AG10803 (cell line): ENCODE measurements around the gene LCN15.
A peak's percentile ranks its signal among the peaks of the same experiment; 100 is the strongest.

ENCODE experiments used
- DNase-seq: peaks from one replicate; pipeline ENCODE4 v3.0.0; 2010; ENCODE audit warnings: low read depth
- H3K4me3 ChIP-seq: 2 replicates; pipeline ENCODE4 v1.5.1; 2011; ENCODE audit warnings: mild to moderate bottlenecking, low read length, control low read depth
- TF ChIP-seq, protein P1 (sequence below): conservative IDR thresholded peaks from 2 replicates; pipeline ENCODE4 v1.5.1; 2011; ENCODE audit warnings: mild to moderate bottlenecking, low read length, control low read depth, inconsistent platforms

LCN15 gene, protein sequence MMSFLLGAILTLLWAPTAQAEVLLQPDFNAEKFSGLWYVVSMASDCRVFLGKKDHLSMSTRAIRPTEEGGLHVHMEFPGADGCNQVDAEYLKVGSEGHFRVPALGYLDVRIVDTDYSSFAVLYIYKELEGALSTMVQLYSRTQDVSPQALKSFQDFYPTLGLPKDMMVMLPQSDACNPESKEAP

DNA sequence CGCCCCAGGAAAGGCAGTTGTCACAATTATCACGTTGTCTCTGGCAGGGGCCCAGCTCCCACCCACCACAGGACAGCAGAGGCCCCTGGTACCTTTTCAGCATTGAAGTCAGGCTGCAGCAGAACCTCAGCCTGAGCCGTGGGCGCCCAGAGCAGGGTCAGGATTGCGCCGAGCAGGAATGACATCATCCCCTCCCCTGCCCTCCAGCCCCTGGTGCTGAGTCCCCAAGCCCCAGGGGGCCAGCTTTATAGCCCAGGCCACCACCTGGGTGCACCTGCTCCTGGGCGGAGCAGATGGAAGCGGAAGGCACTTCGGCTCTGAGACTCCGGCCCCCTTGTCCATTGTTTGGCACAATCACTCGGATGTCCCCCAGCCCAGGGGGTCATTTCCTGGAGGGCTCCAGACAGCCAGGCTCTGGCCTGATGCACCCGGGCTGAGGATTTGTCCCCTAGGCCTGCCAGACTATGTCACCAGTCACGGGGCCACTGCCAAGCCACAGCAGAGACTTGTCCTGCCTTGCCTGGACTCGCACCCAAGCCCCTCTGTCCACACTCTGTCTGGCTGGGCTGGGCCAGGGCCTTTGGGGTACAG is at the start of gene LCN15:
LCN15 (minus strand) TSS at position 218 of the 591 bp plus-strand sequence; CDS start at position 188, 30 bp downstream.
- TF ChIP-seq, protein P1, sequence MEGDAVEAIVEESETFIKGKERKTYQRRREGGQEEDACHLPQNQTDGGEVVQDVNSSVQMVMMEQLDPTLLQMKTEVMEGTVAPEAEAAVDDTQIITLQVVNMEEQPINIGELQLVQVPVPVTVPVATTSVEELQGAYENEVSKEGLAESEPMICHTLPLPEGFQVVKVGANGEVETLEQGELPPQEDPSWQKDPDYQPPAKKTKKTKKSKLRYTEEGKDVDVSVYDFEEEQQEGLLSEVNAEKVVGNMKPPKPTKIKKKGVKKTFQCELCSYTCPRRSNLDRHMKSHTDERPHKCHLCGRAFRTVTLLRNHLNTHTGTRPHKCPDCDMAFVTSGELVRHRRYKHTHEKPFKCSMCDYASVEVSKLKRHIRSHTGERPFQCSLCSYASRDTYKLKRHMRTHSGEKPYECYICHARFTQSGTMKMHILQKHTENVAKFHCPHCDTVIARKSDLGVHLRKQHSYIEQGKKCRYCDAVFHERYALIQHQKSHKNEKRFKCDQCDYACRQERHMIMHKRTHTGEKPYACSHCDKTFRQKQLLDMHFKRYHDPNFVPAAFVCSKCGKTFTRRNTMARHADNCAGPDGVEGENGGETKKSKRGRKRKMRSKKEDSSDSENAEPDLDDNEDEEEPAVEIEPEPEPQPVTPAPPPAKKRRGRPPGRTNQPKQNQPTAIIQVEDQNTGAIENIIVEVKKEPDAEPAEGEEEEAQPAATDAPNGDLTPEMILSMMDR, result no peak
- H3K4me3 ChIP-seq, result no peak within 1 kb of the TSS
- DNase-seq, result no peak

DNA sequence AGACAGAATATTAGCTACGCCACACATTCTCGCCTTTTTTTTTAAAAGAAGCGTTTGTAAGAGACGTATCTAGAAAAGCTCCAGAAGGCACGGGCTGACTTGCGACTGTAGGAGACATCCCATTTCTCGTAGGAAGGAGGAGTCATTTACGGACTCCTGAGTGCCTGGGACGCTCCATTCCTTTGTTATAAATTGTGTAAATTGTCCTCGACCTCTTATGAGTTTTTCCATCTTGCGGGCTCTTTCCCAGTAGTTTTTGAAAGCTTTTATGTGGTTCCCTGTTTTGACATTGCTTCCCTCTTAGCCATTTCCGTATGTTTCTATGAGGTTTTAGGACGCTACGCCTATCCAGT is 44.5 kb upstream of the LCN15 start:
- DNase-seq, result peak; percentile 53
- TF ChIP-seq, protein P1, result no peak
- H3K4me3 ChIP-seq, result peak overlapping the region; percentile 76

DNA sequence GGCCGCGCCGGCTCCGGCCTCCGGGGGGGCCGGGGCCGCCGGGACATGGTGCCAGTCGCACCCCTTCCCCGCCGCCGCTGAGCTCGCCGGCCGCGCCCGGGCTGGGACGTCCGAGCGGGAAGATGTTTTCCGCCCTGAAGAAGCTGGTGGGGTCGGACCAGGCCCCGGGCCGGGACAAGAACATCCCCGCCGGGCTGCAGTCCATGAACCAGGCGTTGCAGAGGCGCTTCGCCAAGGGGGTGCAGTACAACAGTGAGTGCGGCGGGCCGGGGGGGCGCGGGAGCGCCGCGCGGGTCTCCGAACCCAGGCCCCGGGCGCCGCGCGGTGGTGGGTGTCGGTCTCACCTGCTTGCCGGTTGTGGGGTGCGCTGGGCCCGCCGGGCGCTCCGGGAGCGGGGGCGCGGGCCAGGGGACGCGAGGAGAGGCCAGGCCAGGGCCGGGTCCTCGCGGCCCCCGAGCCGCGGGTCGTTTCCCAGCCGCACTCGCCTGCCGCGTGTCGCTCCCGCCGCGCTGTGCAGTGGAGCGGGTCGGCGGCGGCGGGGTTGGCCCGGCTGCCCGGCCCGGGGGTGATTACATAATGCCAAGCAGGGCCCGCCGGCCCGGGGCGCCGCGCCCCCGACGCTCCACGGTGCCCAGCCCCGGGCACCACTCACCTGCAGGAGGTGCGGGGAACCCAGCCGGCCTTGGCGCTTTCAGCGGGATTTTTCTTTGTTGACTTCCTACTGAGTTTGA is 43.9 kb upstream of the LCN15 start:
- TF ChIP-seq, protein P1, result no peak
- peak overlapping the region; percentile 76 for H3K4me3 ChIP-seq
- no peak for DNase-seq

DNA sequence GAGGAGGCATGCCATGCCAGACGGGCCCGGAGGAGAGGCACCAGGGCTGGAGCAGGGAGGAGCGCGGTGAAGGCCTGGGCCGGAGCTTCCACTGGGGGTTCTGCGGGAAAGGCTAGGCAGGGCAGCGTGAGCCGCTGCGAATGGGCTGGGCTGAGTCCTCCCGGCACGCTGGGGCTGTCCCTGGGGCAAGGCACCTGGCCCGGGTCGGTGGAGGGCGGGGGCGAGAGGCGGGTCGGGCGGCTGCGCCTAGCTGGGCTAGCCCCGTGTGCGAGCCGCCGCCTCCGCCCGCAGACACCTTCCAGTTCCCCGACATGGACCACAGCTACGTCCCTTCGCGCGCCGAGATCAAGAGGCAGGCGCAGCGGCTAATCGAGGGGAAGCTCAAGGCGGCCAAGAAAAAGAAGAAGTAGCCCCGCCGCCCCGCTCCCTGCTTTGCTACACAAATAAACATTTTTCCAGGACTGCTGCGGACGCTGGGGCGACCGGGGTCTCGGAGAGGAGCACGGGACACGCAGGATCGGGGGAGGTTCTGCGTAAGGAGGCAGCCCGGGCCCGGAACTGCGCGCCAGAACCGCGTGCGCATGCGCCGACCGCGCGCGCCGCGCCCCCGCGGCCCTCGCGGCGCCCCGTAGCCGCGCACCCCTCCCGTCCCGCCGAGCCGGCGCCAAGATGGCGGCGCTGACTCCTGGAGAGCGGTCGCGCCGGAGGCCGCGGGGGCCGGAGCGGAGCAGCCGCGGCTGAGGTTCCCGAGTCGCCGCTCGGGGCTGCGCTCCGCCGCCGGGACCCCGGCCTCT is 43.2 kb upstream of the LCN15 start, which contains the start of gene RABL6:
RABL6 (plus strand) TSS at position 668 of the 794 bp plus-strand sequence. CDS start 249 bp downstream, outside the sequence.
- TF ChIP-seq, protein P1, result no peak
- peak within 1 kb of the TSS; percentile 76 for H3K4me3 ChIP-seq
- peak; percentile 56 for DNase-seq

DNA sequence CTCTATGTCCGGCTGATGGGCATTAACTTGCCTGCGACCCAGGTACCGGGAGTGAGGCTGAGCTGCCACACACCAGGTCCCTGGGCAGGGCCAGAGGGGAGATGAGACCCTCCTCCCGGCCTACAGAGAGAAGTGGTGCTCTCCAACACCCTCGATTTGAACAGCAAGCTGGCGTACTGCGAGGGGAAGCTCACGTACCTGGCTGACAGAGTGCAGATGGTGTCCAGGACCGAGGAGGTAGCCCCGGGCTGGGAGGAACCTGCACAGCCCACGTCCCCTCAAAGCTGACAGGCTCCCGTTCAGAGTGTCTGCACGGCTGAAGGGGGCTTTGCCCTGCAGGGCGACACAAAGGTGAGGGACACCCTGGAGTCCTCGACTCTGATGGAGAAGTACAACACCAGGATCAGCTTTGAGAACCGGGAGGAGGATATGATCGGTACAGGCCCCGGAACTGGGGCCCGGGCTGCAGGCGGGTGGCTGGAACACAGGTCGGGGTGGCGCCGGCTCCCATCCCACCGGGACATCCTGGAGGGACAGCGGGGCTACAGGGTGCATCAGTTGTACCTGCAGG is 42.4 kb upstream of the LCN15 start:
- DNase-seq, result no peak
- H3K4me3 ChIP-seq, result peak overlapping the region; percentile 76

DNA sequence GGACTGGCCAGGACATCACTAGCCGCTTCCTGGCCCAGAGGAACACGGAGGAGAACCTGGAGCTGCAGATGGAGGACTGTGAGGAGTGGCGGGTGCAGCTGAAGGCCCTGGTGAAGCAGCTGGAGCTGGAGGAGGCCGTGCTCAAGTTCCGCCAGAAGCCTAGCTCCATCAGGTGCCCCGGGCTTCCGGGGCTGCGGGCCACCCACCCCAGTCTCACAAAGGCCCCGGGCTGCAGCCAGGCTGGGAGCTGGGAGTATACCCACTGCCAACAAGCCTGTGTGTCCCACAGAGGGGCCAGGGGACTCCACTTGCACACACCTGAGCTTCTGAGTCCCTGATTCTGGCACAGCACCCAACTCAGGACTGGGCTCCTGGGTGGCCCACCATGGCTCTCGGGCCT is 41.7 kb upstream of the LCN15 start:
- no peak overlapping the region for H3K4me3 ChIP-seq
- DNase-seq, result no peak
- TF ChIP-seq, protein P1, result no peak

More for the DNA sequence above, 42.4 kb upstream of the LCN15 start:
- TF ChIP-seq, protein P1, result no peak
